Neuronal stem cell (in vitro differentiated cells): ENCODE results near the gene HLA-DMA.
A peak's percentile ranks its signal among the peaks of the same experiment; 100 is the strongest.

Experiments used
- DNase-seq: peaks from one replicate; pipeline ENCODE4 v3.0.0-alpha.2; 2013; ENCODE audit warnings: low spot score
- H2AFZ ChIP-seq: one replicate; pipeline ENCODE4 v1.6.1; 2013; ENCODE audit warnings: mild to moderate bottlenecking, low read length, inconsistent platforms
- H2AK5ac ChIP-seq: 2 replicates; pipeline ENCODE4 v1.6.1; 2013; ENCODE audit warnings: low read depth, mild to moderate bottlenecking, inconsistent platforms, low read length, moderate library complexity, mixed read lengths
- H2BK120ac ChIP-seq: 2 replicates; pipeline ENCODE4 v1.6.1; 2013; ENCODE audit warnings: low read depth, mild to moderate bottlenecking, inconsistent platforms, low read length, moderate library complexity, mixed read lengths
- H2BK12ac ChIP-seq: one replicate; pipeline ENCODE4 v1.6.1; 2013; ENCODE audit warnings: low read length, inconsistent platforms
- H2BK15ac ChIP-seq: 2 replicates; pipeline ENCODE4 v1.6.1; 2013; ENCODE audit warnings: mild to moderate bottlenecking, low read length, inconsistent platforms, mixed read lengths
- H2BK5ac ChIP-seq: one replicate; pipeline ENCODE4 v1.6.1; 2013; ENCODE audit warnings: inconsistent platforms, mild to moderate bottlenecking, low read length, moderate library complexity
- H3K14ac ChIP-seq: one replicate; pipeline ENCODE4 v1.6.1; 2013; ENCODE audit warnings: low read length, inconsistent platforms
- H3K18ac ChIP-seq: 2 replicates; pipeline ENCODE4 v1.6.1; 2013; ENCODE audit warnings: low read length, inconsistent platforms
- H3K23ac ChIP-seq: 2 replicates; pipeline ENCODE4 v1.6.1; 2013; ENCODE audit warnings: low read depth, mild to moderate bottlenecking, mixed read lengths, low read length, inconsistent platforms; ENCODE audit not compliant: poor library complexity
- H3K27ac ChIP-seq: replicated peaks from 3 replicates; pipeline ENCODE4 v1.5.1; 2013; ENCODE audit warnings: low read length, inconsistent platforms
- H3K27me3 ChIP-seq, 3 experiments: 2 replicates each; pipeline ENCODE4 v1.6.1; 2013; ENCODE audit warnings: low read length in 3 of 3, mild to moderate bottlenecking in 2 of 3, inconsistent platforms in 1 of 3, low read depth in 1 of 3, mixed read lengths in 1 of 3, moderate library complexity in 1 of 3; ENCODE audit not compliant: control insufficient read depth in 3 of 3, insufficient read depth in 3 of 3
- H3K36me3 ChIP-seq, 2 donors: replicated peaks in 1 of 2; 2 replicates each; pipeline ENCODE4 v1.6.1; 2013; ENCODE audit warnings: low read length in 2 of 2; ENCODE audit not compliant: control insufficient read depth in 2 of 2, insufficient read depth in 2 of 2
- H3K4ac ChIP-seq: 2 replicates; pipeline ENCODE4 v1.6.1; 2013; ENCODE audit warnings: inconsistent platforms, mild to moderate bottlenecking, low read length, moderate library complexity
- H3K4me1 ChIP-seq, 2 donors: 1 replicate in 1 of 2; 2 replicates in 1 of 2; pipeline ENCODE4 v1.6.1; 2013; ENCODE audit warnings: low read length in 2 of 2, low read depth in 1 of 2; ENCODE audit not compliant: control insufficient read depth in 2 of 2, insufficient read depth in 1 of 2
- H3K4me2 ChIP-seq: one replicate; pipeline ENCODE4 v1.6.1; 2013; ENCODE audit warnings: mild to moderate bottlenecking, low read length, inconsistent platforms; ENCODE audit not compliant: insufficient read depth, poor library complexity, severe bottlenecking
- H3K4me3 ChIP-seq, 2 donors: 2 replicates each; pipeline ENCODE4 v1.5.1; 2013; ENCODE audit warnings: low read length in 2 of 2, mild to moderate bottlenecking in 2 of 2, inconsistent platforms in 1 of 2, moderate library complexity in 1 of 2
- H3K79me1 ChIP-seq: one replicate; pipeline ENCODE4 v1.6.1; 2013; ENCODE audit warnings: low read depth, mild to moderate bottlenecking, inconsistent platforms, low read length, moderate library complexity
- H3K9ac ChIP-seq: one replicate; pipeline ENCODE4 v1.6.1; 2013; ENCODE audit warnings: mild to moderate bottlenecking, low read depth, low read length, inconsistent platforms; ENCODE audit not compliant: poor library complexity
- H3K9me3 ChIP-seq, 2 donors: replicated peaks in 1 of 2; 2 replicates each; pipeline versions ENCODE3 to v1.6.1; 2013; ENCODE audit warnings: low read length in 2 of 2, mild to moderate bottlenecking in 2 of 2, inconsistent platforms in 1 of 2, low read depth in 1 of 2, mixed read lengths in 1 of 2, moderate library complexity in 1 of 2; ENCODE audit not compliant: control insufficient read depth in 2 of 2, insufficient read depth in 1 of 2
- H4K8ac ChIP-seq: one replicate; pipeline ENCODE4 v1.6.1; 2013; ENCODE audit warnings: low read depth, mild to moderate bottlenecking, inconsistent platforms, low read length, moderate library complexity
- H4K91ac ChIP-seq: one replicate; pipeline ENCODE4 v1.6.1; 2013; ENCODE audit warnings: low read length, low read depth, mild to moderate bottlenecking, inconsistent platforms; ENCODE audit not compliant: poor library complexity
- WGBS, 2 donors: extraction: QIAGEN DNeasy Blood & Tissue Kit; methylation state at CpG; one replicate each; pipeline ENCODE4 v1.1.7; 2013; ENCODE audit warnings: missing lambda C conversion rate in 2 of 2, mixed read lengths in 1 of 2; ENCODE audit not compliant: insufficient read length in 2 of 2, insufficient replicate concordance in 1 of 2; ENCODE audit errors: extremely low coverage in 2 of 2; 5-methylcytosine and 5-hydroxymethylcytosine counted together

Gene HLA-DMA

DNA sequence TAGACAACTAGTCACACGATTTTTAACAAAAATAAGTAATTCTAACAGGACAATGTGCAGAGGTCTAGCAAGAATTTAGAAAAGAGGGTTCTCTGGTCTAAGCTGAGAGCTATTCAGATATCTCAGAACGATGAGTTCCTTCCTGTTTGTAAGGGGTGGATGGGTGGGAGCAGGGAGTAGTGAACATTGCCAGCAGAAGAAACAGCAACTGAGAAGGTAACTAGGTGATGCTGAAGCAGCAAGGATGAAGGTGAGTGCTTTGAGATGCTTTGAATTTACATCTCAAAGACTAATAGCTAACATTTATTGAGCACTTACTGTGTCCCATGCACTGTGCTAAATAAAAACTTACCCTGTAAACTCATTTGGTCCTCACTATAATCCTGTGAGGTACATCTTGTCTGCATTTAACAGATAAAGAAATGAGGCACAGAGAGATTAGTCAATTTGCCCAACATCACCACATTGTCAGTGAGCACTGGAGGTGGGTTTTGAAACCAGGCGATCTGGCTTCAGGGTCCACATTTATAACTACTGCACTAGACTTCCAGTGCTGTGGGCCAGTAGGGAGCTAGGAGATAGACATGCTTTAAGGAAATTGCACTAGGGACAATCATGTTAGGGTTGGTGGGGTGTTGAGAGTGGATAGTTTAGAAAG is 31.2 kb upstream of the HLA-DMA start:
- Histone ChIP-seq H3K27me3 (peaks cover 0 to 9% (median 0%) of the 10 kb centered on the region in 3 experiments), H4K91ac (no peak overlapping the region), H3K18ac (no peak overlapping the region), H2BK12ac (no peak overlapping the region), H2BK15ac (no peak overlapping the region), H3K14ac (no peak overlapping the region), H4K8ac (no peak overlapping the region), H3K27ac (no peak overlapping the region), H3K79me1 (peaks cover 8% of the 10 kb centered on the region), H3K4ac (no peak overlapping the region), H3K23ac (no peak overlapping the region), H3K4me3 (no peak overlapping the region), H3K9me3 (no peaks in the 10 kb centered on the region), H3K4me1 (no peaks in the 10 kb centered on the region), H2BK5ac (no peak overlapping the region), H3K9ac (no peak overlapping the region), H3K4me2 (no peak overlapping the region), H2AFZ (no peak overlapping the region), H3K36me3 (peaks cover 18 to 35% of the 10 kb centered on the region in 2 donors), H2AK5ac (no peak overlapping the region), H2BK120ac (no peak overlapping the region)
- DNase-seq = no peak
- WGBS, 2 donors = no CpG with 5 or more reads among the region's 3 CpGs

- H2BK12ac ChIP-seq = no peak overlapping the region
- WGBS, 2 donors = no CpG with 5 or more reads among the region's 1 CpG
- H3K18ac ChIP-seq = no peak overlapping the region
- no peak overlapping the region for H3K27ac ChIP-seq
- H3K4ac ChIP-seq = no peak overlapping the region
- peaks cover 10% of the 10 kb centered on the region for H3K79me1 ChIP-seq
- H3K9me3 ChIP-seq = no peaks in the 10 kb centered on the region
- H3K27me3 ChIP-seq = peaks cover 0 to 9% (median 0%) of the 10 kb centered on the region in 3 experiments
- no peak overlapping the region for H4K91ac ChIP-seq
- H3K4me1 ChIP-seq = peaks cover 0 to 1% of the 10 kb centered on the region in 2 donors
- H2AK5ac ChIP-seq = no peak overlapping the region
- H3K36me3 ChIP-seq = peaks cover 22 to 41% of the 10 kb centered on the region in 2 donors
- no peak overlapping the region for H2BK120ac ChIP-seq
- no peak overlapping the region for H2AFZ ChIP-seq
- no peak overlapping the region for H3K4me3 ChIP-seq
- H3K23ac ChIP-seq = no peak overlapping the region
- no peak overlapping the region for H4K8ac ChIP-seq
- no peak overlapping the region for H2BK15ac ChIP-seq
- no peak for DNase-seq
- no peak overlapping the region for H2BK5ac ChIP-seq
- H3K4me2 ChIP-seq = no peak overlapping the region
- no peak overlapping the region for H3K9ac ChIP-seq
- no peak overlapping the region for H3K14ac ChIP-seq
Observed at GRCh38 chr6:32983493-32983848, 30.6 kb upstream of the HLA-DMA start.

GRCh38 chr6:32982702-32983492 is 30.0 kb upstream of the HLA-DMA start:
- peaks cover 0 to 1% of the 10 kb centered on the region in 2 donors for H3K4me1 ChIP-seq
- no peak overlapping the region for H2BK15ac ChIP-seq
- H2BK5ac ChIP-seq = no peak overlapping the region
- no peak overlapping the region for H3K27ac ChIP-seq
- no peak overlapping the region for H3K4ac ChIP-seq
- H3K18ac ChIP-seq = no peak overlapping the region
- no peak overlapping the region for H2AFZ ChIP-seq
- H2AK5ac ChIP-seq = no peak overlapping the region
- no peak overlapping the region for H3K23ac ChIP-seq
- no peak overlapping the region for H3K14ac ChIP-seq
- H3K9ac ChIP-seq = no peak overlapping the region
- no peak overlapping the region for H3K4me2 ChIP-seq
- H3K4me3 ChIP-seq = no peak overlapping the region
- H3K27me3 ChIP-seq = peaks cover 0 to 5% (median 0%) of the 10 kb centered on the region in 3 experiments
- peaks cover 10% of the 10 kb centered on the region for H3K79me1 ChIP-seq
- H3K9me3 ChIP-seq = no peaks in the 10 kb centered on the region
- H2BK120ac ChIP-seq = no peak overlapping the region
- no peak for DNase-seq
- no CpG with 5 or more reads among the region's 6 CpGs for WGBS, 2 donors
- no peak overlapping the region for H4K91ac ChIP-seq
- no peak overlapping the region for H4K8ac ChIP-seq
- H2BK12ac ChIP-seq = no peak overlapping the region
- peaks cover 28 to 47% of the 10 kb centered on the region in 2 donors for H3K36me3 ChIP-seq

- H3K4me2 ChIP-seq = no peak overlapping the region
- H2BK120ac ChIP-seq = no peak overlapping the region
- WGBS, 2 donors = no CpG with 5 or more reads among the region's 8 CpGs
- peak overlapping the region; percentile 41 for H3K27ac ChIP-seq
- H2AK5ac ChIP-seq = no peak overlapping the region
- H2BK12ac ChIP-seq = no peak overlapping the region
- H2BK5ac ChIP-seq = no peak overlapping the region
- H3K4me1 ChIP-seq = peaks cover 0 to 1% of the 10 kb centered on the region in 2 donors
- H3K9me3 ChIP-seq = no peaks in the 10 kb centered on the region
- no peak overlapping the region for H3K14ac ChIP-seq
- peaks cover 35 to 54% of the 10 kb centered on the region in 2 donors for H3K36me3 ChIP-seq
- no peak overlapping the region for H3K9ac ChIP-seq
- no peak overlapping the region for H3K4me3 ChIP-seq
- H3K18ac ChIP-seq = no peak overlapping the region
- H2BK15ac ChIP-seq = no peak overlapping the region
- H4K91ac ChIP-seq = no peak overlapping the region
- H4K8ac ChIP-seq = no peak overlapping the region
- H3K4ac ChIP-seq = no peak overlapping the region
- no peaks in the 10 kb centered on the region for H3K27me3 ChIP-seq
- peaks cover 11% of the 10 kb centered on the region for H3K79me1 ChIP-seq
- H3K23ac ChIP-seq = no peak overlapping the region
- DNase-seq = no peak
- H2AFZ ChIP-seq = no peak overlapping the region
Observed at GRCh38 chr6:32982084-32982701, 29.3 kb upstream of the HLA-DMA start.
